Left kidney (tissue), 8 donors: ENCODE measurements around the gene MME. TPM values are rescaled to one million over a fixed set of nuclear protein-coding genes. Genes with fewer than 3 reads are reported as not detected.

ENCODE experiments used
- DNase-seq: peaks from one replicate; pipeline ENCODE4 v3.0.0-alpha.2; 2013
- long read RNA-seq, 8 donors: transcript quantifications; one replicate each; lab custom pipeline, GENCODE V29; 2026
- polyA plus RNA-seq: library from polyadenylated mRNA; unstranded; fragments of 120-200 nt; gene quantifications from one replicate; pipeline ENCODE4 v1.2.1, GENCODE V29; 2013; ENCODE audit not compliant: insufficient read length

MME gene
- 467 TPM for polyA plus RNA-seq
- long read RNA-seq, donor 1, full-length matches to known transcripts, result 21 of 65 reads
- long read RNA-seq, donor 1, partial matches to known transcripts, result 44 of 65 reads
- long read RNA-seq, donor 1, other reads (novel, unspliced or antisense), result 0 of 65 reads
- long read RNA-seq, donor 2, full-length matches to known transcripts, result 29 of 58 reads
- long read RNA-seq, donor 2, partial matches to known transcripts, result 29 of 58 reads
- long read RNA-seq, donor 2, other reads (novel, unspliced or antisense), result 0 of 58 reads
- long read RNA-seq, donor 3, full-length matches to known transcripts, result 29 of 59 reads
- long read RNA-seq, donor 3, partial matches to known transcripts, result 30 of 59 reads
- long read RNA-seq, donor 3, other reads (novel, unspliced or antisense), result 0 of 59 reads
- long read RNA-seq, donor 4, full-length matches to known transcripts, result 1 of 15 reads
- long read RNA-seq, donor 4, partial matches to known transcripts, result 9 of 15 reads
- long read RNA-seq, donor 4, other reads (novel, unspliced or antisense), result 5 of 15 reads
- long read RNA-seq, donor 5, full-length matches to known transcripts, result 42 of 151 reads
- long read RNA-seq, donor 5, partial matches to known transcripts, result 100 of 151 reads
- long read RNA-seq, donor 5, other reads (novel, unspliced or antisense), result 9 of 151 reads
- long read RNA-seq, donor 6, full-length matches to known transcripts, result 29 of 96 reads
- long read RNA-seq, donor 6, partial matches to known transcripts, result 67 of 96 reads
- long read RNA-seq, donor 6, other reads (novel, unspliced or antisense), result 0 of 96 reads
- long read RNA-seq, donor 7, full-length matches to known transcripts, result 49 of 146 reads
- long read RNA-seq, donor 7, partial matches to known transcripts, result 90 of 146 reads
- long read RNA-seq, donor 7, other reads (novel, unspliced or antisense), result 7 of 146 reads
- long read RNA-seq, donor 8, full-length matches to known transcripts, result 28 of 51 reads
- long read RNA-seq, donor 8, partial matches to known transcripts, result 18 of 51 reads
- long read RNA-seq, donor 8, other reads (novel, unspliced or antisense), result 5 of 51 reads

- peak; percentile 47 for DNase-seq
Measured at GRCh38 chr3:155079746-155080487, at the start of gene MME. MME (plus strand) TSS chr3:155080319; CDS start chr3:155084168, 3,849 bp downstream.

- no peak for DNase-seq
Measured at GRCh38 chr3:155031186-155031585, 48.9 kb upstream of the MME start.

GRCh38 chr3:155032918-155033317, 47.2 kb upstream of the MME start:
- DNase-seq, result no peak

- no peak for DNase-seq
Measured at GRCh38 chr3:155034786-155035185, 45.3 kb upstream of the MME start.

- no peak for DNase-seq
Measured at GRCh38 chr3:155035553-155035952, 44.6 kb upstream of the MME start.

DNA sequence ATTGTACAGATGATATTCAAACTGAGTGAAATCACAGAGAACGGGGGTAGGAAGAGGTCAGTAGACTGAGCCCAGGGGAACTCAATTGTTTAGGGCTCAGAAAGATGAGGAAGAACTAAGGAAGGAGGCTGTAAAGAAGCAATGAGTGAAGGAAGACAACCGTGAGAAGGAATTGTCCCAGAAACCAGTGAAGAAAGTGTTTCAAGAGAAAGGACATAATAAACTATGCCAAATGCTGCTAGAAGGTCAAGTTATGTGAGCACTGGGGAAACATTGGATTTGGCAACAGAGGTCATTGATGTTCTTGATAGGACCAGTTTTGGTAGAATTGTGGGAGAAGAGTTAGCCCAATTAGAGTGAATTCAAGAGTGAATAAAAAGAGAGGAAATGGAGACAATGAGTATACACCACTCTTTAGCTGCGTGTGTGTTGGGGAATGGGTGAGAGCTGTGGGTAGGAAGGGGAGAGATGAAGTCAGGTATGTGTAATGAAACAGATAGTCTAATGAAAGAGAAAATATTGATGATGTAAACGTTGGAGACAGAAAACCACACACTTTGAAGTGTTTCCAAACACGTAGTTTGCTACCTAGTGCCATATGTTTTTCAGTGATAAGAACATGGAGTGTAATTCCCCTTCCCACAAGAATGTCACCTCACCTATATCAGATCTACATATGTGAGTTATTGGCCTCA, 42.5 kb upstream of the MME start:
- DNase-seq, result no peak

DNA sequence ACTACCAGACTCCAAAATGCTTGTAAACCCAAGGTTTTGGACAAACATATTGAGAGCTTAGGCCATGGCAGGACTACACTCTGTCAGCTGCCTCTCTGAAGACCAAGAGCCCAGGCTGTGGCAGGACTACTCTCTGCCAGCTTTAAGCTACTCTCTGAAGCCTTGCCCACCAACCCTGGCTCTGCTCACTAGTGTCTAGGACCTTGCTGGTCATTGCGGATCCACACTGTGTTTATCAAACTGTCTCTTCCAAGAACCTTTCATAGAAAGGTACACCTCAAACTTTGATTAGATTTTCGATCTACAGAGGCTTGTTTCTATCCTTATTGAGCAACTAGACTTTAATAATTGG, 41.9 kb upstream of the MME start:
- no peak for DNase-seq

DNA sequence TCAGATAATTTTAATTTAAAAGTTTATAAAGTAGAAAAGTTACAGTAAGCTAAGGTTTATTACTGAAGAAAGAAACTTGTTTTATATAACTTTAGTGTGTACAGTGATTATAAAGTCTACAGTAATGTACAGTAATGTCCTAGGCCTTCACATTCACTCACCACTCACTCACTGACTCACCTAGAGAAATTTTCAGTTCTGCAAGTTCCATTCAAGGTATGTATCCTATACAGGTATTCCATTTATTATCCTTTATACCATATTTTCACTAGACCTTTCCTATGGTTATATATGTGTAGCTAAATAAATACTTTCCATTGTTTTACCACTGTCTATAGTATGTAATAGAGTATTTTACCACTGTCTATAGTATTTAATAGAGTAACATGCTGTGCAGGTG, 33.2 kb upstream of the MME start:
- no peak for DNase-seq

GRCh38 chr3:155047672-155048071, 32.4 kb upstream of the MME start:
- DNase-seq, result no peak

GRCh38 chr3:155049959-155050358, 30.2 kb upstream of the MME start:
- DNase-seq, result no peak

DNA sequence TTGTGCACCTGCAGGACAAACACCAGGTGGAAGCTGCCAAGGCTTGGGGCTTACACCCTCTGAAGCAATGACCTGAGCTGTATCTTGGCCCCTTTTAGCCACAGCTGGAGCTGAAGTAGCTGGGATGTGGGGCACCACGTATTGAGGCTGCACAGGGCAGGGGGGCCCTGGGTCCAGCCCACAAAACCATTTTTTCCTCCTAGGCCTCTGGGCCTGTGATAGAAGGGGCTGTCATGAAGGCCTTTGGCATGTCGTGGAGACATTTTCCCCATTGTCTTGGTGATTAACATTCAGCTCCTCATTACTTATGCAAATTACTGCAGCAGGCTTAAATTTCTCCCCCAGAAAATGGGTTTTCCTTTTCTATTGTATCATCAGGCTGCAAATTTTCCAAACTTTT, 27.6 kb upstream of the MME start:
- DNase-seq, result no peak

- no peak for DNase-seq
Measured at GRCh38 chr3:155053756-155054155, 26.4 kb upstream of the MME start.

- DNase-seq, result no peak
Measured at GRCh38 chr3:155064920-155065319, 15.2 kb upstream of the MME start.

DNA sequence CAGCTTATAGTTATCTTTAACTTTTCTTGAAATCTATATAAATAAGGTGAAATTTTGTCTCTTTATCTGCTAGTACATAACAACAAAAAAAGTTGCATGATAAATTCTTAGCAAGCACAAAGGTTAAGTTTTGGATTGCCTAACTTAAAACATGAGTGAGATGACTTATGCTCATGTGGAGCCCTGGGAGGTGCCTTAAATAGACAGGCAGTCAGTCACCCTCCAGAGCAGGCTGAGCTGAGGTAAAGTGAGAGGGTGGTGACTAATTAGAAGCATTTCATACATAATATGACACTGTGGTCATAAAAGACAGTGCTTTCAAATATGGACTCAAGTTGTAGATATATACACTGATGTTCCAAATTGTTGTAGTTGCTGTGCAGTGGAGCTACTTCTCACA, 14.6 kb upstream of the MME start:
- DNase-seq, result no peak

- DNase-seq, result no peak
Measured at GRCh38 chr3:155069729-155070128, 10.4 kb upstream of the MME start.

- DNase-seq, result no peak
Measured at GRCh38 chr3:155070316-155070715, 9.8 kb upstream of the MME start.

- DNase-seq, result no peak
Measured at GRCh38 chr3:155070932-155071387, 9.2 kb upstream of the MME start.

DNA sequence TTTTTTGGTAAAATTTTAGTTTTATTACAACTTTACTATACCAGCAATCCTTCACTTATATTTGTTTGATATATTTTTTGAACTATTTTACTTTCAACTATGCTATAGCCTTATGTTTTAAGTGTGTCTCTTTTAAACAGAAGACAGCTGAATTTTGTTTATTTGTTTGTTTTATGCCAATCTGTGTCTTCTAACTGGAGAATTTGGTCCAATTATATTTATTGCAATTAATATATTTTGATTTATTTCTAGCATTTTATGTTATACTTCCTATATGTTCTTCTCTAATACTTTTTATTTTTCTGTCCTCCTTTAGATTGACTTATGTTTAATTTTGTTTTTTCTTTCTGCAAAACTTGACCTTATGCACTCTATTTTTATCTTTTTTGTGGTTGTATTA, 4.9 kb upstream of the MME start:
- DNase-seq, result no peak

- no peak for DNase-seq
Measured at GRCh38 chr3:155076888-155077287, 3.2 kb upstream of the MME start.

- DNase-seq, result peak; percentile 20
Measured at GRCh38 chr3:155078711-155079467, 1.2 kb upstream of the MME start.

GRCh38 chr3:155079468-155079745, 712 bp upstream of the MME start:
- peak; percentile 14 for DNase-seq
